HG02981 (cell line): ENCODE data around the gene ZNF195.
"Not testable (repeated sequence)": the region's sequence is repeated elsewhere in the genome, so short reads cannot be mapped to it uniquely, and the experiment has no call there.

Experiments used
- ATAC-seq: cut with Tn5 transposase; IDR thresholded peaks from one replicate; pipeline ENCODE4 v1.9.1; 2021; ENCODE audit warnings: mild to moderate bottlenecking, moderate library complexity; ENCODE audit not compliant: unreplicated experiment

ZNF195 gene

DNA sequence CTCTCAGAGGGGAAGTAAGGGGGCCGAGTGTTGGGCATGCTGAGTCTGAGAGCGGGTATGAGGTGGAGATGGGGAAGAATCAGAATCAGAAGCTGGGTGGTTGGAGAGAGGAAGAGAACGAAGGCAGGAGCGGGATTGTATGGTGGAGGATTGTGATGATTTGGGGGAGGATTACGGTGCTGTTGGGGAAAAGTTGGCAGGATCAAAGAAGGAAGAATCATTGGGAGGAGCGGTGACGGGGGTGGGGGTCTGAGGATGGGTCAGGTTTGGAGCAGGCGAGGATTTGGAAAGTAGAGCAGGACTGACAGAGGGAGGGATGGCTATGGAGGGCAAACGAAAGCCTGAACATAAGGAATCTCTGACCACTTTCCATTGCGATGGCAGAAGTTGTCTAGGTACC, 22.1 kb downstream of the ZNF195 start:
- no peak for ATAC-seq

DNA sequence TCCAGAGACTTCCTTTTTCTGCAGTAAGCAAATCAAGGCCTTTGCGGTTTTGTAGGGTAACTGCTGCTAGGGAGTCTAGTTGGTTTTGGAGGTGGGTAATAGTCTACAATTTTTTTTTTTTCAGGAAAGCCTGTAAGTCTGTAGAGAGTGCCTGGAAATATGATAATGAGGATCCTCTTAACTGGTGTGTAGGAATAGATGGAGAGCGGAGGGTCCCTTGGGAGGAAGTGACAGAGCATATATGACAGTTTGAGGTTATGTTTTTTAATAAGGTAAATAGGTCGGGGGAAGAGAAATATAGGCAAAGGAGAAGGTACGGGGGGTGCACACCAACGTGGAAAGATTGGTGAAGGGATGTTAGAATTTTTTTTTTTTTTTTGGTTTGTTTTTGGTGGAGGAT, 25.9 kb downstream of the ZNF195 start:
- no peak for ATAC-seq

DNA sequence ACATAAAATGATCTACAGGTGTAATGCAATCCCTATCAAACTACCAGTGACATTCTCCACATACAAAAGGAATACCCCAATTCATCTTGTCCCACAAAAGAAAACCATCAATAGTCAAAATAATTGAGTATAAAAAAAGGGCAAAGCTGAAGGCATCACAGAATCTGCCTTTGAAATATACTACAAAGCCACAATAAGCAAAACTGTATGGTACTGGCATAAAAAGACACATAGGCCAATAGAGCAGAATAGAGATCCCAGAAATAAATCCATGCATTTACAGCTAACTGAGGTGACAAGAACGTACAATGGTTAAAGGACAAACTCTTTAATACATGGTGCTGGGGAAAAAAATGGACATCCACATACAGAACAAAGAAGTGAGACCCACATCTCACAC, 31.8 kb downstream of the ZNF195 start:
- no peak for ATAC-seq

DNA sequence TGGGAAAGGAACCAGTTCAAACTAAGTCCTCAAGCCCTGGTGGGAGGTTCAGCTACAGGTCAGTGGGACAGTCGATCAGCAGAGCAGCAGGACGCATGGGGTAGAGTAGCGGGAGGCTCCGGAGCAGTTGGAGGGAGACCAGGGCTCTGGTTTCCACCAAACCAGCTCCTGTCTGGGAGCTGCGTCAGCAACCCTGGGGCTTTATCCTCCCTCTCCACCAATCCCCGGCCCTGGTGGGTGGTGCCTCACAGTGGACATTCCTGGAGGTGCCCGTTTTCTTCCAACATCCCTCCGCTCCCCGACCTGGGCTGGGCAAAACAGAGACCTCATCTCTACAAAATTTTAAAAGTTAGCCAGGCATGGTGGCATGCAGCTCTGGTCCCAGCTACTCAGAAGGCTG, 32.4 kb downstream of the ZNF195 start:
- no peak for ATAC-seq

DNA sequence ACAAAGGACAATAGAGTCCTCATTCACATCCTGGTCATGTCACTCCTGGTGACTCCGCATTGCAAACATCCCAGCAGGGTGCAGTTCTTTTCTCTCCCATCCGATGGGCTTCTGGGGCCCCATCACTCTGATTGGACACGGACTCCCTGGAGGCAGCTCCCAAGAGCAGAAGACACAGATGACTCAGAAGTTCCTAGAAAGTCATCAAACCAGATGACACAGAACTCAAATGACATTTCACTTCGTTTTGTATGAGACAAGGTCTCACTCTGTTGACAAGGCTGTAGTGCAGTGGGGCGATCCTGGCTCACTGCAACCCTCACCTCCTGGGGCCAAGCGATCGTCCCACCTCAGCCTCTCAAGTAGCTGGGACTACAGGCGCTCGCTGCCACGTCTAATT, 33.2 kb downstream of the ZNF195 start:
- no peak for ATAC-seq

DNA sequence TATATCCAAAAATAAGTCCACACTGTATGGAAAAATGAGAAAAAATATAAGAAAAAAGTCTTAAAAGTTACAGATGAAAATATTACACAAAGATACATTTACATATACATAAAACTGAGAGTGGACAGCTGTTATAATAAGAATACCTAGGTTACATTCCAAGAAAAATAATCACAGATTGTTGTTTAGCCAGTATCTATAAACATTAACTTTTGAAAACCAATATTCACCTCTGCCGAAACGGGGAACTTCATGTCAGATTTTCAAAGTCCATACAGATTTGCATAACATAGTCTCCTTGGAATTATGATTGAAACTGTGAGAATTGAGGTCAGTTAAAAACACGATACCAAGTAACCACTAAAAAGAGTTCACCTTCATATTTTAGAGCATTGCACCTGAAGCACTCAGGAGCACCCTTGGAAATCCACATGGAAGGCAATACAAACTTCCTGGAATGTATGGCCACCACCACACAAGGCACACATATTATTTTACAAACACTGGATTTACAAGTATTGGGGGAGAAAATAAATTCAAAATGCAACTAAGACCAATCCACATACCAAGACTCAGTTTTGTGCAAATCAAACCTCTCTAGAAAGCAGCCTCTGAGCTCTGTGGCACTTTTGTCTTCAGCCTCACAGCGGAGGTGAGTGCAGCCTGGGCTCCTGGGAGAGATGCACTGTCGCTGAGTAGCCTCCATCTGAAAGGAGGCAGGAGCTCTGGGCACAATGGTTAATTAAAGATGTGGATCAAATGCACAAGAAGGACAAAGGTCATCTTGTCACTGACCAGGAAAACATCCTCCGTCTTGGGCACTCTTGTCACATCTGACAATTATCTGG, 34.4 kb downstream of the ZNF195 start:
- no peak for ATAC-seq

DNA sequence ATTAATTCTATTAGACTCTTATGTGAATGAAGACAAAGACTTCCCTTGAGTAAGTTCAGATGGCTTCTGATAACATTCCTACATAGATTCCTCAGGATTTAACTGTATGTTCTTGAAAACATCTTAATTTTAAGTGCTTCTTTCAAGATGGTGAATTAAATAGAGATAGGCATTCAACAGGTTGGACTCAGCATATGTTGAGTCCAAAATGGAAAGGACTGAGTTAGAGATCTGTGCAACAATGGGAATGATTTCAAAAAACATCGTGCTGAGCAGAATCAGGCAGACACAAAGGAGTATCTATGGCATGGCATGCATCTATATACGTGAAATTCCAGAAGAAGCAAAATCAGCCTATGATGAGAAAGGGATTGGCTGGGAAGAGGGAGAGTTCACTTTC, 36.2 kb downstream of the ZNF195 start:
- ATAC-seq: no peak

DNA sequence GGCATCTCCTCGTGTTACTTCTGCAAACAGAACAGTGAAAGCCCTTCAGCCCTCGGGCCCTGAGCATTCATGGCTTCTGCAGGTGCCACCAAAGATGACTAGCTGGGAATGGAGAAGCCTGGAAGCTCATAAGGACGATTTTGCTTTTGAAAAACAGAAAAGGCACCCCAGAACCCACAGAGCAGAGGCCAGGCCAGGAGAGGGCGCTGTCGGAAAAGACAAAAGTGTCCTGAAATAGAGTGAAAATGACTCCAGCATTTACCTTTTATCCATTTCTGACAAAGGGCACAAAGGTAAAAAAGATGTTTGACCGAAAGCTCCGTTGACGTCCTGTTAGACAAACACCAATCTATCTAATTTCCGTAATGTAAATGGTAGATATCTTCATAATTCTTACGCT, 37.6 kb downstream of the ZNF195 start:
- no peak for ATAC-seq

DNA sequence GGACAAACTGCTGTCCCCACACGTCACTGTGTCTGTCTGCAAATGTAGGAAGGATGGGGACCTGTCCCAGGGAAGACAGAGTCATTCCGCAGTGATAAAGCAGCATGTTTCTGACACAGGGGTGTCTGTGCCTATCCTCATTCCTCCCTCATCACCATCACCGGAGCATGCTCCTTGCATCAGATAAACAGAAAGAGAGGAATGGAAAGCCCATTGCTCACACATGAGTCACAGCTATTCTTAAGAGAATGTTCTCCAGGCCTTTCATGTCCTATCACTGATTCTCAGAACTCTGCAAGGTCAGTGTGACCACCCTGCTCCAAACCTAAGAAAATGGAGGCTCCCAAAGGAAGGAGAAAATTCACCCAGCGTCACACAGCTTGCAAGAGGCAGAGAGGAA, 38.9 kb downstream of the ZNF195 start:
- ATAC-seq: no peak

DNA sequence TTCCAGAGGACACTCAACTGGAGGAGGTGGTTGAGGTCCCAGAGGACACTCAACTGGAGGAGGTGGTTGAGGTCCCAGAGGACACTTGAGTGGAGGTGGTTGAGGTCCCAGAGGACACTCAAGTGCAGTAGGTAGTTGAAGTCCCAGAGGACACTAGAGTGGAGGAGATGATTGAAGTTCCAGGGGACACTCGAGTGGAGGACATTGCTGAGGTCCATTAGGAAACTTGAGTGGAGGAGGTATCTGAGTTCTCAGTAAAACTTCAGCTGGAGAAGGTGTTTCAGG, 39.7 kb downstream of the ZNF195 start:
- ATAC-seq: no peak

DNA sequence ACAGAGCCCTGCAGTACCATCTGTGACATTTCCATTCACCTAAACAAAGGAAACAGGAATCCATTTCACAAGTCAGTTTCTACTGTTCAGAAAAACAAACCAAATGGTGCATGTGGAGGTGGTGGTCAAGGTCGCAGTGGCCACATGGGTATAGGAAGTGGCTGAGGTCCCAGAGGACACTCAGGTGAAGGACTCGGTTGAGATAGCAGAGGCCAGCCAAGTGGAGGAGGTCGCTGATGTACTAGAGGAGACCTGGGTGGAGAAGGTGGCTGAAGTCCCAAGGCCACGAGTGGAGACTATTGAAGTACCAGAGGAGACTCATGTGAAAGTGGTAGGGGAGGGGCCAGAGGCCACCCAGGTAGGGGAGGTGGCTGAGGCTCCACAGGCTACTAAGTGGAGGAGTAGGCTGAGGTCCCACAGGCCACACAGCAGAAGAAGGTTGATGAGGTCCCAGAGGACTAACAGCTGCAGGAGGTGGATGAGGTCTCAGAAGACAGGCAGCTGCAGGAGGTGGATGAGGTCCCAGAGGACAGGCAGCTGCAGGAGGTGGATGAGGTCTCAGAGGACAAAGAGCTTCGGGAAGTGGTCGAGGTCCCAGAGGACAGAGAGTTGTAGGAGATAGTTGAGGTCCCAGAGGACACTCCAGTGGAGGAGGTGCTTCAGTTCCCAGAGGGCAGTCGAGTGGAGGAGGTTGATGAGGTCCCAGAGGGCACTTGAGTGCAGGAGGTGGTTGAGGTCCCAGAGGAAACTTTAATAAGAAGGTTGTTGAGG, 40.2 kb downstream of the ZNF195 start:
- ATAC-seq: no peak

DNA sequence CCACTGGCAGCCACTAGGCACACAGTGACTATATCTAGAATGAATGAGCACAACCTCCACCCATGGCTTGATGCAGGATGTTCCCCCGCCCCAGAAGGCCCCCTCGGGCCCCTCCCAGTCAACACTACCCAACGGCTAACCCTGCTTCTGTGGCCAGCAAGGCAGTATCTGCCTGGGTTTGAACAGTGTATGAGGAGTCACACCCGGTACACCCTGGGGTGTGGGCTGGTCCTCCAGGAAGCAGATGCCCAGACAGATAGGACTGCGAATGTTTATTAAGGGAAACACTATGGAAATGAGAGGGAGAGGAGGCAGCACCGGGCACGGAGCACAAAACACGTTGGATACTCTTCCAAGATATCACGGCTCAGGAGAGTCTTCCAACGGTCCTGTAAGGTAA, 42.5 kb downstream of the ZNF195 start:
- not testable (repeated sequence) for ATAC-seq

DNA sequence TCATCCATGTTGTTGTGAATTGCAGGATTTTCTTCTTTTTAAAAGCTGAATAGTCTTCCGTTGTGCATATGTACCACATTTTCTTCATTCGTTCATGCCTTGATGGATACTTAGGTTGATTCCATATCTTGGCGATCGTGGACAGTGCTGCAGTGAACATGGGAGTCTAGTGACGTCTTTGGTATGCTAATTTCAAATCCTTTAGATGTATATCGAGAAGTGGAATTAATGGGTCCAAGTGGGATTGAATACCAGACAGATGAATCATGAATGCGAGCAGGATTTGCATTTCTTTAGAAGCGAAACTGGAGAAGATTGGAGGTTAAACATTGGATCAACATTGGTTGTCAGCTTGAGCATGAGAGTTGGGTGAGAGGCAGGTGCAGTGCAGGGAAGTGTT, 45.8 kb downstream of the ZNF195 start:
- not testable (repeated sequence) for ATAC-seq

DNA sequence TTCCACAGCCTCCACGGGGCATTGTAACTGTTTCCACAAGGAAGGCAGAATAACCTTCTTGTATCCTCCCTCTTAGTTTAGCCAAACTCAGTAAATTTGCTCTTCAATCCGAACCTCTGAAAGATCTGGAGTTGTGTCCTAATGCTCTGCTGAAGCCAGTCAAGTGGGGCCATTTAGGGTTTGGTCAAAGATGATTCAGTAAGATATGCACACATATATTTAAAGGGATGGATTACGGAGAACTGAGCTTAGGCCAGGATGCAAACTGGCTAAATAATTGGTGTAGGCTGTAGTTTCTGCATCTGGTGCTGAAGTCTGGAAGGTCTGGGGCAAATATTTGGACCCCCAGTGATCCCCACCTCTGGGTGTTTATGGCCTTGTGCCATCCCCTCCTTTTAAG, 47.9 kb downstream of the ZNF195 start:
- not testable (repeated sequence) for ATAC-seq

DNA sequence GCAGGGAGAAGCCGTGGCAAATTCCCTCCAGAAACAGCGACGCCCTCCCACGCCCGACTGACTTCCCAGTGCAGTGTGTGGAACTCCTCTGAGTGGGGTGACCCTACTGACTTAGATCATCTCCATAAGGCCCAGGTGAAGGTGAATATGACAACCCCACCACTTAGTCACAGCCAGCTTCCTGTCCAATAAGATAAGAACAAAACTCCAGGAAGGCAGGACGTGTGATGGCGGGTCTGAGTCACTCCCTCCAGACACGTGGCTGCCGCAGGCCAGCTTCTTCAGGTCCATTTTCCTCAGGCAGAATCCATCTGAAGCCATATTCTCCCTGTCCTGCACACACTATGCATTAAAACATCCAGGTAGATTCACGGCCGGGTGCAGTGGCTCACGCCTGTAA, 48.9 kb downstream of the ZNF195 start:
- ATAC-seq: not testable (repeated sequence)

DNA sequence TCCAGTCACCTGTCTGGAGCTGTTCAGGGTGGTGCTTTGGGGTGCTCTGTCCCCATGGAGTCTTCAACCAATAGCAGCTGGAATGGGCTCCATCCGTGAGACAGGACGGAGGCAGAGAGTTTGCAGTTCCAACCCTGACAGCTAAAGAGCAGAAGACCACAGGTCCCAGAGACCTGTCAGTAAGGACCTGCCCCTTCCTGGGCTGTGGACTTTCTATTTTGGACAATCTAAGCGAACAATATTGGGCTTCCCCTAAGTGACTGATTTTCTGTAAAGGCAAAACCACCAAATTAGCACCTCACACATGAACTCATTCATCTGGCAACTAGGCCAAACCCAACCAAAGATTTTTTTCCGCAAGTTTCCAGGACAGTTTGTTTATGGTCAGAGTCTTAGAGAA, 50.4 kb downstream of the ZNF195 start:
- not testable (repeated sequence) for ATAC-seq

DNA sequence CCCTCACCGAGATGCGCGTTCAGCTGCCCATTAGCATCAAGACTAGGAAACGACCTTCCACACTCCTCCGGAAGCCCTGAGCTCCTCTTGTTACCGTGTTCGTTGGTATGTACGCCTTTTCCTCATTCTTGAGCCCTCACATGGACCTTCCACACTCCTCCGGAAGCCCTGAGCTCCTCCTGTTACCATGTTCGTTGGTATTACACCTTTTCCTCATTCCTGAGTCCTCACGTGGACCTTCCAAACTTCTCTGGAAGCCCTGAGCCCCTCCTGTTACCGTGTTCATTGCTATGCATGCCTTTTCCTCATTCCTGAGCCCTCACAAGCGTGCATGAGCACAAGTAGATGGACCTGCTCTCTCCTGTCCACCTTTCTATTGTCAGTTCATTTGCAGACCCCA, 52.5 kb downstream of the ZNF195 start:
- ATAC-seq: not testable (repeated sequence)

DNA sequence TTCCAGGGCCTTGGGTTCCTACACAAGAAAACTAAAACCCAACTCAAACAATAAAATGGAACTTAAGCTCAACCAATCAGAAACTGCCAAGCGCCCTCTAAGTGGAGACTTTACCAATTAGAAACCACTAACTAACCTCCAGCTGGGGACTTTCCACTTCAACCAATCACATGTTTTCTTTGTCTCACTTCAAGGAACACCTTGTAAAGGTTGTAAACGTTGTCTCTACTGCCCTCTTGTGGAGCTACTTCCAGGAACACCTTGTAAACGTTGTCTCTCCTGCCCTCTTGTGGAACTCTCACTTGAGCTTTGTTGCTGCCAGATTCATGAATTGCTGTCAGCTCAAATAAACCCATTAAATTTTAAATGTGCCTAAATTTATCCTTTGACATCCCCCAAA, 54.2 kb downstream of the ZNF195 start:
- not testable (repeated sequence) for ATAC-seq
